ENCODE measurements around the gene ULK1.
A peak's percentile ranks its signal among the peaks of the same experiment; 100 is the strongest.

Gene ULK1

GRCh38 chr12:131894313-131894860, at the start of gene ULK1:
Gene ULK1 (plus strand): TSS chr12:131894622. CDS start chr12:131895002, 380 bp downstream.
- DNase-seq: peak; percentile 95 to 96

GRCh38 chr12:131844656-131845055, 49.8 kb upstream of the ULK1 start:
- no peak for DNase-seq

- DNase-seq: no peak
These were observed 49.3 kb upstream of the ULK1 start for GRCh38 chr12:131845121-131845520.

GRCh38 chr12:131847456-131847855, 47.0 kb upstream of the ULK1 start:
- no peak for DNase-seq

GRCh38 chr12:131848753-131849152, 45.7 kb upstream of the ULK1 start:
- DNase-seq: no peak

GRCh38 chr12:131849700-131850553, 44.5 kb upstream of the ULK1 start:
- DNase-seq: no peak

- no peak for DNase-seq
These were observed 43.4 kb upstream of the ULK1 start for GRCh38 chr12:131850856-131851559.

- no peak for DNase-seq
These were observed 42.5 kb upstream of the ULK1 start for GRCh38 chr12:131851741-131852550.

- DNase-seq: no peak
These were observed 41.7 kb upstream of the ULK1 start for GRCh38 chr12:131852551-131853299.

GRCh38 chr12:131853832-131854797, 40.3 kb upstream of the ULK1 start:
- DNase-seq: no peak

- no peak for DNase-seq
These were observed 39.5 kb upstream of the ULK1 start for GRCh38 chr12:131854861-131855476.

- no peak for DNase-seq
These were observed 38.8 kb upstream of the ULK1 start for GRCh38 chr12:131855521-131856142.

- no peak for DNase-seq
These were observed 37.9 kb upstream of the ULK1 start for GRCh38 chr12:131856366-131857097.

GRCh38 chr12:131857908-131858850, 36.2 kb upstream of the ULK1 start:
- no peak for DNase-seq

- no peak for DNase-seq
These were observed 33.8 kb upstream of the ULK1 start for GRCh38 chr12:131860472-131861260.

- no peak for DNase-seq
These were observed 33.0 kb upstream of the ULK1 start for GRCh38 chr12:131861261-131862083.
